NCI-H128 (cell line): ENCODE measurements around the gene TMCC2.
"Not testable (repeated sequence)": the region's sequence is repeated elsewhere in the genome, so short reads cannot be mapped to it uniquely, and the experiment has no call there.

Experiments
- DNase-seq: peaks from one replicate; lab custom pipeline; 2025; ENCODE audit not compliant: unreplicated experiment; lab: John Stamatoyannopoulos, UW

TMCC2 gene

GRCh38 chr1:205276689-205277065, 48.9 kb downstream of the TMCC2 start:
- DNase-seq = no peak

DNA sequence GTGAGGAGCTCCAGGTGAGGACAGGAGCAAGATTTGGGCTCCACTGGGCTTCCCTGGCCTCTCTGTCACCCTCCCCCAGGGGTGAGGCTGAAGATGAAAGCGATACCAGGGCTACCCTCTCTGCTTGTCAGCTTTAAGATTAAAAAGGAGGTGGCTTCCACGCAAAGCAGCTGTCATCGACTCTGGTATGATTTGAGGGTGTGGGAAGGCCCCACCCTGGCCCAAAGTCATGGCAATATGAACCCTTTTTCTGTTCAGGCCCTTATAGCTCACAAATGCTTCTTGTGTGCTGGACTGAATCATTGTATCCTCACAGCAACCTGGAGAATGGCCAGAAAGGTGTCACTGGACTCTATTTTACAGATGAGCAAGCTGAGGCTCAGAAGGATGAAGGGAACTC, 52.2 kb downstream of the TMCC2 start:
- no peak for DNase-seq

DNA sequence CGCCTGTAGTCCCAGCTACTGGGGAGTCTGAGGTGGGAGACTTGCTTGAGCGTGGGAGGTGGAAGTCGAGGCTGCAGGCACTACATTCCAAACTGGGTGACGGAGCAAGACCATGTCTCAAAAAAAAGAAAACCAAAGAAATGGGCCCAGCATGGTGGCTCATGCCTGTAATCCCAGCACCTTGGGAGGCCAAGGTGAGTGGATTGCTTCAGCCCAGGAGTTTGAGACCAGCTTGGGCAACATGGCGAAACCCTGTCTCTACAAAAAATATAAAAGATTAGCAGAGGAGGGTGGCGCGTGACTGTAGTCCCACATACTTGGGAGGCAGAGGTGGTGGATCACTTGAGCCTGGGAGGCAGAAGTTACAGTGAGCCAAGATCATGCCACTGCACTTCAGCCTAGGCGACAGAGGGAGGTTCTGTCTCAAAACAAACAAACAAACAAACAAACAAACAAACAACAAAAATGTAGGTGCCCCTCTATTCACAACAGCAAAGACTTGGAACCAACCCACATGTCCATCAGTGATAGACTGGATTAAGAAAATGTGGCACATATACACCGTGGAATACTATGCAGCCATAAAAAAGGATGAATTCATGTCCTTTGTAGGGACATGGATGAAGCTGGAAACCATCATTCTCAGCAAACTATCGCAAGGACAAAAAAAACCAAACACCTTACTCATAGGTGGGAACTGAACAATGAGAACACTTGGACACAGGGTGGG, 53.1 kb downstream of the TMCC2 start:
- DNase-seq = not testable (repeated sequence)

DNA sequence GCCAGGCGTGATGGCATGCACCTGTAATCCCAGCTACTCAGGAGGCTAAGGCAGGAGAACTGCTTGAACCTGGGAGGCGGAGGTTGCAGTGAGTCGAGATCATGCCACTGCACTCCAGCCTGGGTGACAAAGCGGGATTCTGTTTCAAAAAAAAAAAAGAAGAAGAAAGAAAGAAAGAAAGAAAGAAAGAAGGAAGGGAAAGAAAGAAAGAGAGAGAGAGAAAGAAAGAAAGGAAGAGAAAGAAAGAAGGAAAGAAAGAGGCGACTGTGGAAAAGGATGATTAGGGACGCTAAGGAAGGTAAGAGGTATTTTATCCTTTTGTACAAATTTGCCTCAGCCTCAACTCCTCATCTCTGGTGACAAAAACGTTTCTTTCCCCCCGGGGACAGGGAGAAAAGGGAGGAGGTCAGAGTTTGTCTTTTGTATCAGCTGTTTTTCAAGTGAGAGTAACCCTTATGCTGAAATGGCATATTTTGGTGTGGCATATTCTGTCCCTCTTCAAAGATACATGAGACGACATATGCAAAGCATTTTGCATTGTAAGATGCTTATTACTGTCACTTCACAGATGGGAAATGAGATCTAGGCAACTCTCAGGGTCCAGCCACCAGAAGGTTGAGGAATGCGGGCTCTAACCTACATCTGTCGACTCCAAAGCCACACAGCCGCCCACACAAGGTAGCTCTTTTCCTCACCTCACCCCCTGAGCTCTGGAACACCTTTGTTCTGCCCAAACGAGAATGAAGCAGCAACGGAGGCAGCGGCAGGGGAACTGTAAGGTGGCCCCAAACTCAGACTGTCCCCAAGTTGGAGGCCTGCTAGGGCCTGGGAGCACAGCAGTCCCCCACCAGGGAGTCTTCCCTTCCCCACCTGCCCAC, 55.8 kb downstream of the TMCC2 start:
- no peak for DNase-seq

- DNase-seq = peak; percentile 60
Observed at GRCh38 chr1:205284420-205285144, 56.8 kb downstream of the TMCC2 start.

GRCh38 chr1:205285381-205286101, 57.8 kb downstream of the TMCC2 start:
- DNase-seq = no peak

GRCh38 chr1:205286335-205286950, 58.7 kb downstream of the TMCC2 start:
- no peak for DNase-seq

GRCh38 chr1:205287076-205287475, 59.3 kb downstream of the TMCC2 start:
- no peak for DNase-seq

- DNase-seq = no peak
Observed at GRCh38 chr1:205287767-205288559, 60.2 kb downstream of the TMCC2 start.

- DNase-seq = no peak
Observed at GRCh38 chr1:205291596-205291995, 63.9 kb downstream of the TMCC2 start.

DNA sequence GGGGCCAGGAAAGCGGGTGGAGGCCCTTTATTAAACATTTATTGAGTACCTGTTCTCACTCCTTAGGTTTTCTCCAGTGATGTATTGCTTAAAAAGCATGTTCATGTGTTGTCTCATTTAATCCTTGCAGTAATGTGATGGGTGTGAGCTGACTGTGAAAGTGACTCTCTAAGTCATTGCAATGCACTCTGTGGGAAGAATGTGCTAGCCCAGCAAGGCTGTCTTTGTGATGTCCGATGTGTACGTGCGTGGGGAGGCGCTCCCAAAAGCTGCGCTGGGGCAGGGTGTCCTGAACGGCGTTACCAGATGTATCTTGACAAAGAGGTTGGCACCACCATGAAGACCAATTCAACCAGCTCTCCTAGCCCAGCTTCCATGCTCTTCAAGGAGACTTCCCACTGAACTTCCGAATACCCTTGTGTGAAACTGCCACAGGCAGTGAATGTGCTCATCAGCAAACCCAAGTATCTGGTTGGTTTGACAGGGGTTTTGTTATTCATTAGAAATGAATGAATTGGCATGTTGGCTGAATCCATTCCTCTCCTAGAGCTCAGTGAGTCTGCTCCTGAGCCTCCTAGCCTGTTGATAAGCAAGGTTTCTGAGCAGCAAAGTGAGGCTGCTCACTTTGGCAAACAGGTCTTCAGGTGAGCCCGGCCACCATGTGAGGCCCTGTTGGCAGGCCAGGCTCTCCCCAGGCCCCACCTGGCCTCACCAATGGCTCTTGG, 65.8 kb downstream of the TMCC2 start:
- no peak for DNase-seq

- DNase-seq = no peak
Observed at GRCh38 chr1:205294175-205294917, 66.6 kb downstream of the TMCC2 start.

- DNase-seq = no peak
Observed at GRCh38 chr1:205294934-205295333, 67.2 kb downstream of the TMCC2 start.

GRCh38 chr1:205296154-205296553, 68.4 kb downstream of the TMCC2 start:
- no peak for DNase-seq

DNA sequence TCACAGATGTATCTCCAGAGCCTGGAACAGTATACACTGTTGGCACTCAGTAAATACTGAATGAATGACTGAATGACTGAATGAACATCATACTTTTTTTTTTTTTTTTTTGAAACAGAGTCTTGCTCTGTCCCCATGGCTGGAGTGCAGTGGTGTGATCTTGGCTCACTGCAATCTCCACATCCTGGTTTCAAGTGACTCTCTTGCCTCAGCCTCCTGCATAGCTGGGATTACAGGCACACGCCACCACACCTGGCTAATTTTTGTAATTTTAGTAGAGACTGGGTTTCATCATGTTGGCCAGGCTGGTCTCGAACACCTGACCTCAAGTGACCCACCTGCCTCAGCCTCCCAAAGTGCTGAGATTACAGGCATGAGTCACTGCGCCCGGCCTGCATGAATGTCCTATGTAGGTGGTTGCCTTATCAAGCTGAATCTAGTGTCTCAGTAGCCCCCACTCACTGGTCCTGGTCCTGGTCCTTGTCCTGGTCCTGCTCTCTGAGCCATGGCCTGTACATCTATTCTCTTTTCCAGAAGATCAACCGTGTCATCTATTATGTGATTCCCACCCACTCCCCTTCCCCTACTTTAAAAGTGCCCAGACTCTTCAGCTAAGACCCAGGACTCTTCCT, 69.9 kb downstream of the TMCC2 start:
- DNase-seq = not testable (repeated sequence)

- DNase-seq = no peak
Observed at GRCh38 chr1:205298191-205298994, 70.6 kb downstream of the TMCC2 start.

DNA sequence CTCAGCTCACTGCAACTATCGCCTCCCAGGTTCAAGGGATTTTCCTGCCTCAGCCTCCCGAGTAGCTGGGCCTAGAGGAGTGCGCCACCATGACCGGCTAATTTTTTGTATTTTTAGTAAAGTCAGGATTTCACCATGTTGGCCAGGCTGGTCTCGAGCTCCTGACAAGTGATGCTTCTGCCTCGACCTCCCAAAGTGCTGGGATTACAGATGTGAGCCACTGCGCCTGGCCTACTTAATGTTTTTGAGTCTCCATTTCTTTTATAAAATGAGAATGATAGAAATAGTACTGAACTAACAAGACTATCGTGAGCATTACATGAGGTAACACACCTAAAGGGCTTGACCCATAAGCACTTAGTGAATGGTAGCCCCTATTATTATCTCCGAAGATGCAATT, 72.4 kb downstream of the TMCC2 start:
- no peak for DNase-seq
